GM23338 (cell line): ENCODE results near the gene STEAP3.

Experiments used
- CTCF ChIP-seq, 2 experiments: fragments of 200-600 bp in 1 of 2; sonication (generic) in 1 of 2; conservative IDR thresholded peaks; 2 replicates each; pipeline versions ENCODE4 v1.5.1 to v1.6.1; 2016 to 2017; ENCODE audit warnings: antibody characterized with exemption in 2 of 2, low read depth in 2 of 2, mild to moderate bottlenecking in 2 of 2, moderate library complexity in 1 of 2
- ETS1 ChIP-seq: IDR thresholded peaks from 2 replicates; pipeline ENCODE4 v1.6.1; 2016; ENCODE audit warnings: antibody characterized with exemption
- EZH2 ChIP-seq: fragments of 200-600 bp; sonication (generic); IDR thresholded peaks from one replicate; pipeline ENCODE4 v1.8.0; 2017; ENCODE audit warnings: antibody characterized with exemption, mild to moderate bottlenecking, low read depth; ENCODE audit not compliant: unreplicated experiment
- JUNB ChIP-seq: IDR thresholded peaks from one replicate; pipeline ENCODE4 v1.6.1; 2016; ENCODE audit warnings: antibody characterized with exemption; ENCODE audit not compliant: unreplicated experiment
- POLR2AphosphoS5 ChIP-seq: IDR thresholded peaks from 2 replicates; pipeline ENCODE4 v1.6.1; 2016; ENCODE audit warnings: antibody characterized with exemption, low read depth
- REST ChIP-seq: IDR thresholded peaks from one replicate; pipeline ENCODE4 v1.6.1; 2018; ENCODE audit warnings: antibody characterized with exemption; ENCODE audit not compliant: unreplicated experiment
- ZNF114 ChIP-seq: fragments of 250-450 bp; sonication (Bioruptor Pico); IDR thresholded peaks from 2 replicates; pipeline ENCODE4 v1.5.0; 2020; ENCODE audit warnings: mild to moderate bottlenecking, moderate library complexity

GRCh38 chr2:119295688-119296375, 72.2 kb downstream of the STEAP3 start:
- TF ChIP-seq CTCF (conservative IDR thresholded peaks at IDR 0.05; ENCODE audit: low read depth in 2 of 2) (no peak), ZNF114 (no peak), REST (no peak), EZH2 (no peak), ETS1 (no peak), POLR2AphosphoS5 (no peak), JUNB (no peak)
